ENCODE measurements around the gene PCDH15. TPM values are rescaled to one million over a fixed set of nuclear protein-coding genes. Genes with fewer than 3 reads are reported as not detected.

PCDH15 gene
- total and polyA plus RNA-seq, 8 donors = 0.58 to 2.1 (median 1.2) TPM

- H3K4me1 ChIP-seq = no peaks in the 10 kb centered on the region
- intact Hi-C loops (cut with DNase I) = no loop called here
Measured at GRCh38 chr10:54485971-54486370, 315.1 kb downstream of the PCDH15 start.

GRCh38 chr10:54484186-54484585, 316.8 kb downstream of the PCDH15 start:
- ATAC-seq = no peak
- no peaks in the 10 kb centered on the region for H3K27me3 ChIP-seq
- intact Hi-C loops (cut with DNase I) = no loop called here

More at GRCh38 chr10:54485971-54486370, 315.1 kb downstream of the PCDH15 start:
- Histone ChIP-seq H3K27ac (no peak overlapping the region), H3K4me3 (no peak overlapping the region), H3K27me3 (no peaks in the 10 kb centered on the region), H3K36me3 (no peaks in the 10 kb centered on the region), H3K9me3 (no peaks in the 10 kb centered on the region)
- DNase-seq (no peak), ATAC-seq (no peak)
- TF ChIP-seq CTCF (IDR thresholded peaks at IDR 0.05) = no peak

GRCh38 chr10:54478601-54479000, 322.4 kb downstream of the PCDH15 start:
- no peaks in the 10 kb centered on the region for H3K4me1 ChIP-seq
- ATAC-seq (no peak), DNase-seq (no peak)
- no peaks in the 10 kb centered on the region for H3K9me3 ChIP-seq
- no peak overlapping the region for H3K27ac ChIP-seq
- TF ChIP-seq CTCF (IDR thresholded peaks at IDR 0.05) = no peak
- no peaks in the 10 kb centered on the region for H3K27me3 ChIP-seq
- no peak overlapping the region for H3K4me3 ChIP-seq
- intact Hi-C loops (cut with DNase I) = no loop called here
- no peaks in the 10 kb centered on the region for H3K36me3 ChIP-seq

More at GRCh38 chr10:54484186-54484585, 316.8 kb downstream of the PCDH15 start:
- Histone ChIP-seq H3K27ac (no peak overlapping the region), H3K4me1 (no peaks in the 10 kb centered on the region), H3K36me3 (no peaks in the 10 kb centered on the region), H3K4me3 (no peak overlapping the region), H3K9me3 (no peaks in the 10 kb centered on the region)
- no peak for TF ChIP-seq CTCF (IDR thresholded peaks at IDR 0.05)
- no peak for DNase-seq

GRCh38 chr10:54477738-54478137, 323.3 kb downstream of the PCDH15 start:
- ATAC-seq = no peak
- no peak overlapping the region for H3K27ac ChIP-seq
- H3K4me3 ChIP-seq = no peak overlapping the region
- intact Hi-C loops (cut with DNase I) = no loop called here
- no peaks in the 10 kb centered on the region for H3K4me1 ChIP-seq
- H3K9me3 ChIP-seq = no peaks in the 10 kb centered on the region
- DNase-seq = no peak
- H3K36me3 ChIP-seq = no peaks in the 10 kb centered on the region
- TF ChIP-seq CTCF (IDR thresholded peaks at IDR 0.05) = no peak
- H3K27me3 ChIP-seq = no peaks in the 10 kb centered on the region

GRCh38 chr10:54470324-54470631, 330.8 kb downstream of the PCDH15 start:
- intact Hi-C loops (cut with DNase I) = no loop called here
- TF ChIP-seq CTCF (IDR thresholded peaks at IDR 0.05) = no peak
- no peaks in the 10 kb centered on the region for H3K36me3 ChIP-seq

More at GRCh38 chr10:54470324-54470631, 330.8 kb downstream of the PCDH15 start:
- DNase-seq (no peak), ATAC-seq (no peak)
- H3K4me1 ChIP-seq = no peaks in the 10 kb centered on the region
- no peak overlapping the region for H3K4me3 ChIP-seq
- no peak overlapping the region for H3K27ac ChIP-seq
- H3K27me3 ChIP-seq = no peaks in the 10 kb centered on the region
- no peaks in the 10 kb centered on the region for H3K9me3 ChIP-seq

Measured in left lung (tissue), 10 donors.